8988T (cell line): ENCODE results near the gene GARIN5A.
"Not testable (repeated sequence)": the region's sequence is repeated elsewhere in the genome, so short reads cannot be mapped to it uniquely, and the experiment has no call there.

Experiments
- DNase-seq: peaks from one replicate; pipeline ENCODE4 v3.0.0; 2011

Gene GARIN5A

GRCh38 chr19:50461066-50461875 lies 15.4 kb downstream of the GARIN5A start:
- peak; percentile 81 for DNase-seq

GRCh38 chr19:50460161-50460765 lies 16.4 kb downstream of the GARIN5A start:
- peak; percentile 85 for DNase-seq

- no peak for DNase-seq
These were observed 17.0 kb downstream of the GARIN5A start for GRCh38 chr19:50459638-50460037.

- no peak for DNase-seq
These were observed 17.6 kb downstream of the GARIN5A start for GRCh38 chr19:50459067-50459456.

- DNase-seq = no peak
These were observed 18.1 kb downstream of the GARIN5A start for GRCh38 chr19:50458396-50459066.

- no peak for DNase-seq
These were observed 19.3 kb downstream of the GARIN5A start for GRCh38 chr19:50457300-50457699.

GRCh38 chr19:50455992-50456391 lies 20.7 kb downstream of the GARIN5A start:
- no peak for DNase-seq

GRCh38 chr19:50453243-50453642 lies 23.4 kb downstream of the GARIN5A start:
- DNase-seq = no peak

- no peak for DNase-seq
These were observed 25.5 kb downstream of the GARIN5A start for GRCh38 chr19:50451223-50451534.

- DNase-seq = no peak
These were observed 26.1 kb downstream of the GARIN5A start for GRCh38 chr19:50450369-50451222.

- no peak for DNase-seq
These were observed 27.3 kb downstream of the GARIN5A start for GRCh38 chr19:50449236-50449899.

- DNase-seq = no peak
These were observed 28.9 kb downstream of the GARIN5A start for GRCh38 chr19:50447750-50448149.

GRCh38 chr19:50447053-50447452 lies 29.6 kb downstream of the GARIN5A start:
- DNase-seq = no peak

- DNase-seq = no peak
These were observed 32.6 kb downstream of the GARIN5A start for GRCh38 chr19:50444059-50444458.

- not testable (repeated sequence) for DNase-seq
These were observed 37.5 kb downstream of the GARIN5A start for GRCh38 chr19:50439130-50439529.

- no peak for DNase-seq
These were observed 38.7 kb downstream of the GARIN5A start for GRCh38 chr19:50437862-50438449.

- DNase-seq = no peak
These were observed 41.0 kb downstream of the GARIN5A start for GRCh38 chr19:50435627-50436026.

- no peak for DNase-seq
These were observed 41.4 kb downstream of the GARIN5A start for GRCh38 chr19:50435221-50435620.

GRCh38 chr19:50434525-50434924 lies 42.1 kb downstream of the GARIN5A start:
- DNase-seq = no peak

- no peak for DNase-seq
These were observed 43.2 kb downstream of the GARIN5A start for GRCh38 chr19:50433201-50434180.
